ENCODE data around the gene CD83. TPM values are rescaled to one million over a fixed set of nuclear protein-coding genes. Genes with fewer than 3 reads are reported as not detected.
A peak's percentile ranks its signal among the peaks of the same experiment; 100 is the strongest.
"Not testable (repeated sequence)": the region's sequence is repeated elsewhere in the genome, so short reads cannot be mapped to it uniquely, and the experiment has no call there.

Gene CD83, protein sequence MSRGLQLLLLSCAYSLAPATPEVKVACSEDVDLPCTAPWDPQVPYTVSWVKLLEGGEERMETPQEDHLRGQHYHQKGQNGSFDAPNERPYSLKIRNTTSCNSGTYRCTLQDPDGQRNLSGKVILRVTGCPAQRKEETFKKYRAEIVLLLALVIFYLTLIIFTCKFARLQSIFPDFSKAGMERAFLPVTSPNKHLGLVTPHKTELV
- polyA plus RNA-seq (ENCODE audit: insufficient read length in 3 of 3) = 10 to 100 TPM; 10.4 to 12.3 (median 11.3) TPM
- long read RNA-seq, donor 1, partial matches to known transcripts = 0 of 4 reads
- long read RNA-seq, donor 1, other reads (novel, unspliced or antisense) = 0 of 4 reads
- long read RNA-seq, donor 2, partial matches to known transcripts = 0 of 1 reads
- long read RNA-seq, donor 2, other reads (novel, unspliced or antisense) = 0 of 1 reads
- long read RNA-seq, donor 3, partial matches to known transcripts = 0 of 4 reads
- long read RNA-seq, donor 3, other reads (novel, unspliced or antisense) = 0 of 4 reads
- long read RNA-seq, donor 4, transcript CD83-201 (5 exons, 2,471 nt) = major isoform, 6 of 6 reads
- long read RNA-seq, donor 4, partial matches to known transcripts = 0 of 6 reads
- long read RNA-seq, donor 4, other reads (novel, unspliced or antisense) = 0 of 6 reads
- long read RNA-seq, donor 5 = 0 reads
- long read RNA-seq, donor 6, partial matches to known transcripts = 0 of 4 reads
- long read RNA-seq, donor 6, other reads (novel, unspliced or antisense) = 0 of 4 reads
- long read RNA-seq, donor 7, transcript CD83-201 (5 exons, 2,471 nt) = major isoform, 5 of 16 reads
- long read RNA-seq, donor 7, partial matches to known transcripts = 11 of 16 reads
- long read RNA-seq, donor 7, other reads (novel, unspliced or antisense) = 0 of 16 reads
- long read RNA-seq, donor 8 = 0 reads
- long read RNA-seq, donor 9, partial matches to known transcripts = 0 of 2 reads
- long read RNA-seq, donor 9, other reads (novel, unspliced or antisense) = 0 of 2 reads
- long read RNA-seq, donor 10, partial matches to known transcripts = 0 of 2 reads
- long read RNA-seq, donor 10, other reads (novel, unspliced or antisense) = 0 of 2 reads
- long read RNA-seq, donor 11, partial matches to known transcripts = 0 of 3 reads
- long read RNA-seq, donor 11, other reads (novel, unspliced or antisense) = 0 of 3 reads
- long read RNA-seq, donor 12, partial matches to known transcripts = 0 of 3 reads
- long read RNA-seq, donor 12, other reads (novel, unspliced or antisense) = 0 of 3 reads
- long read RNA-seq, donor 13 = 0 reads
- long read RNA-seq, donor 14, partial matches to known transcripts = 0 of 2 reads
- long read RNA-seq, donor 14, other reads (novel, unspliced or antisense) = 0 of 2 reads
- long read RNA-seq, donor 15, partial matches to known transcripts = 0 of 3 reads
- long read RNA-seq, donor 15, other reads (novel, unspliced or antisense) = 0 of 3 reads
- long read RNA-seq, donor 16, transcript CD83-201 (5 exons, 2,471 nt) = major isoform, 15 of 15 reads
- long read RNA-seq, donor 16, partial matches to known transcripts = 0 of 15 reads
- long read RNA-seq, donor 16, other reads (novel, unspliced or antisense) = 0 of 15 reads

DNA sequence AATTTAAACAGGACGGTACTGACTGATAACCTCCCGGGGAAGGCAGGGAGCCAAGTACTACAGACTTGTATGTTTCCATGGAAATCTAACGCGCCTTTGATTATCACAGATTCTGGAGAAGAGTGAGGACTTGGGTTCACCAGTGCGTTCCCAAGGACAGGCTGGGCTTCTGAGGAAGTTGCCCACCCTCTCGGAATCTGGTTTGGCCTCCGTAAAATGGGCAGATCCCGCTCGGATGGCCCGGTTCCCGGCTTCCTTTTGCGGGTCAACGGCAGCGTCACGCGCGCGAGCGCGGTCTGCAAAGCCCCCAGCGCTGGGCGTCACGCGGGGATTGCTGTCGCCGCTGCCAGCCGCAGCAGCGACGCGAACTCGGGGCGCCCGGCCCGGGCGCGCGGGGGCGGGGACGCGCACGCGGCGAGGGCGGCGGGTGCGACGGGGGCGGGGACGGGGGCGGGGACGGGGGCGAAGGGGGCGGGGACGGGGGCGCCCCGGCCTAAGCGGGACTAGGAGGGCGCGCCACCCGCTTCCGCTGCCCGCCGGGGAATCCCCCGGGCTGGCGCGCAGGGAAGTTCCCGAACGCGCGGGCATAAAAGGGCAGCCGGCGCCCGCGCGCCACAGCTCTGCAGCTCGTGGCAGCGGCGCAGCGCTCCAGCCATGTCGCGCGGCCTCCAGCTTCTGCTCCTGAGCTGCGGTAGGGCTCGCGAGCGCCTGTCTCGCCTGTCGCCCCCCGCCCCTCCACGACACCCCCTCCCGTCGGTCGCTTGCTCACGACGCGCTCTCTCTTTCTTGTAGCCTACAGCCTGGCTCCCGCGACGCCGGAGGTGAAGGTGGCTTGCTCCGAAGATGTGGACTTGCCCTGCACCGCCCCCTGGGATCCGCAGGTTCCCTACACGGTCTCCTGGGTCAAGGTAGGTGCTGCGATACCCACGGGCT lies at the start of gene CD83:
CD83 (plus strand) TSS at position 615 of the 933 bp plus-strand sequence; CDS start at position 655, 40 bp downstream.
- DNase-seq (ENCODE audit: extremely low read depth in 1 of 11, low read depth in 9 of 11, low spot score in 4 of 11) = peak in 1 of 11 donors; percentile 44

DNA sequence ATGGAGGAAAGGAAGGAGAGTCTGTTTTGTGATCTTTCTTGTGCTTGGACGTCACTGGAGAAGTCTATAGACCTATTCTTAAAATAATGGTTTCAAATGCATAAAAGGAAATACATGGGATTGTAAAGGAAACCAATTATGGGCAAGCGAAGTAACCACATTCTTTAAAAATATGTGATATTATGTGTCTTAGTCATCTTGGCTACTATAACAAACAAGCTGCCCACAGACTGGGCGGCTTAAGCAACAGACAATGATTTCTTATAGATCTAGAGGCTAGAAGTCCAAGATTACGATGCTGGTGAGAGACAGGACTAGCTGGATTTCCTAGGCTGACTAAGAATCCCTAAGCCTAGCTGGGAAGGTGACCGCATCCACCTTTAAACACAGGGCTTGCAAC lies 49.4 kb upstream of the CD83 start:
- DNase-seq (ENCODE audit: extremely low read depth in 1 of 11, low read depth in 9 of 11, low spot score in 4 of 11) = no peak

DNA sequence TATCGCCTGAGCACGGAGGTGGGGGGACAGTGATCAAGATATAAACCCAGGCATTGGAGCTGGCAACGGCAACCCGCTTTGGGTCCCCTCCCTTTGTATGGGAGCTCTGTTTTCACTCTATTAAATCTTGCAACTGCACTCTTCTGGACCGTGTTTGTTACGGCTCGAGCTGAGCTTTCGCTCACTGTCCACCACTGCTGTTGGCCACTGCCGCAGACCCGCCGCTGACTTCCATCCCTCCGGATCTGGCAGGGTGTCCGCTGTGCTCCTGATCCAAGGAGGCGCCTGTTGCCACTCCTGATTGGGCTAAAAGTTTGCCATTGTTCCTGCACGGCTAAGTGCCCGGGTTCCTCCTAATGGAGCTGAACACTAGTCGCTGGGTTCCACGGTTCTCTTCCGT lies 48.9 kb upstream of the CD83 start:
- no peak for DNase-seq (ENCODE audit: extremely low read depth in 1 of 11, low read depth in 9 of 11, low spot score in 4 of 11)

DNA sequence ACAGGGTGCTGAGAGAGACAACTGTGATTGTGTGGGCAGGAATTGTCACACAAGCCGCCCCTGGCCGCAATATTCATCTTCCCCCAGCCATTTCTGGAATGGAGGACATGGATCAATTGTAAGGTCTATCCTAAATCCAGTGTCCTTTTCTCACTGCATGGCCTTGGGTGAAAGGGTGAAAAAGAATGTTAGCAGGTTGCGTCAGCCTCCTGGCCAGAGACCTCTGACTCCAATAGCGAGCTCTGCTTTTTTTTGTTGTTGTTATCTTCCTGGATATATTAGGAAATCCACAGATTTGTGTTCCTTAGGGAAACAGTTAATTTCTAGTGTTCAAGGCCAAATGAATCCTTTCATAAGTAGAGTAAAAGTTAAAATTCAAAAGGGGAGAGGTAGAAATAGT lies 47.1 kb upstream of the CD83 start:
- DNase-seq (ENCODE audit: extremely low read depth in 1 of 11, low read depth in 9 of 11, low spot score in 4 of 11) = no peak

DNA sequence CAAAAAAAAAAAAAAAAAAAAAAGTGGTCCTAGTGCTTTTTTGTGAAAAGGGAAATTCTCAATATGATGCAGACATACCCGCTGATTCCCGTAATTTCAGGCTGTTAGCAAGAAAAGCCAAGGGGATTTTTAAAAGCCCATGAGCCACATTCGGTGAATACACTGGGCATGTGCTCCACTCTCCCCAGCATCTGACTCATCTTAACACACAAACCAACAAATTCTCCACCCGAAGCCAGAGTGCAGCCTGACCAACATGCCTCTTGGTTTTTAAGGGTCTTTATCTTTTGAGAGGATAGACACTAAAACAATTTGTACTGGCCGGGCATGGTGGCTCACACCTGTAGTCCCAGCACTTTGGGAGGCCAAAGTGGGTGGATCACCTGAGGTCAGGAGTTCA lies 45.5 kb upstream of the CD83 start:
- no peak for DNase-seq (ENCODE audit: extremely low read depth in 1 of 11, low read depth in 9 of 11, low spot score in 4 of 11)

DNA sequence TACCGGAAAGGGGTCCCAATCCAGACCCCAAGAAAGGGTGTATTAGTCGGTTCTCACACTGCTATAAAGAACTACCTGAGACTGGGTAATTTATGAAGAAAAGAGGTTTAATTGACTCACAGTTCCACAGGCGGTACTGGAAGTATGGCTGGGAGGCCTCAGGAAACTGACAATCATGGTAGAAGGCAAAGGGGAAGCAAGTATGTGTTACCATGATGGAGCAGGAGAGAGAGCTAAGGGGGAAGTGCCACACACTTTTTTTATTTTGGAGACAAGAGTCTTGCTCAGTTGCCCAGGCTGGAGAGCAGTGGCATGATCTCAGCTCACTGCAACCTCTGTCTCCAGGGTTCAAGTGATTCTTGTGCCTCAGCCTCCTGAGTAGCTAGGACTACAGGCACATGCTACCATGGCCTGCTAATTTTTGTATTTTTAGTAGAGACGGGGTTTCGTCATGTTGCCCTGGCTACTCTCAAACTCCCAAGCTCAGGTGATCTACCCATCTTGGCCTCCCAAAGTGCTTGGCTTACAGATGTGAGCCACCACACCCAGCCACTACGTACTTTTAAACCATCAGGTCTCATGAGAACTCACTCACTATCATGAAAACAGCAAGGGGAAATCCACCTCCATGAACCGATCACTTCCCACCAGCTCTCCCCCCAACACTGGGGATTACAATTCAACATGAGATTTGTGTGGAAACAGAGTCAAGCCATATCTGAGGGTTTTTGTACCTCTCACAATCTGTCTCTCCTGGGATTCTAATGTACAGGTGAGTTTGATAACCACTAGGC lies 43.8 kb upstream of the CD83 start:
- DNase-seq (ENCODE audit: extremely low read depth in 1 of 11, low read depth in 9 of 11, low spot score in 4 of 11) = not testable (repeated sequence)

DNA sequence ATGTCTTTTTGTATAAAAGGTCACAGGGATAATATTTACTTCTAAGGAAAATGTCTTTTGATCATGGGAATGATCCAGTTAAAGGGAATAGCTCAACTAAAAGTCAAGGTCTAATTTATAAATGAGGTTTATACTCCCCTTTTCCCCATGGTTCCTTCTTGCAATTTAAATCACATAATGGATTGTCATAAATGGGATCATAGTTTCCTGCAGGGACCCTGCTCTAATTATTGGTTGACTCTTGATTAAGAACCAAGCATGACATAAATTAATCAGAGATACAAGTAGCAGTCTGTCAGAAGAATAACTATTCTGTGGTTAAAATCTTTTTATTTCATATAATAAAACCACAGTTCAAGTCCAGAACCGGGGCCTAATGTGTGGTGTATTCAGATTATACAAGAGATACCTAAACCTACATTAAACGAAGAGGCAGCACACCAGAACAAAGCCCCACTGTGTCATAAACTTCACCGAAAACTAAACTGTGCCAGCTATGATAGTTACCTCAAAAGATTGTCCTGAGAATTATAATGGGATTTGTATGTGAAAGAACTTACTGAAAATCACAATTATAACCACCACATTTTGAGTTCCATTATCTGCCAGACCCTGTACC lies 43.0 kb upstream of the CD83 start:
- no peak for DNase-seq (ENCODE audit: extremely low read depth in 1 of 11, low read depth in 9 of 11, low spot score in 4 of 11)

DNA sequence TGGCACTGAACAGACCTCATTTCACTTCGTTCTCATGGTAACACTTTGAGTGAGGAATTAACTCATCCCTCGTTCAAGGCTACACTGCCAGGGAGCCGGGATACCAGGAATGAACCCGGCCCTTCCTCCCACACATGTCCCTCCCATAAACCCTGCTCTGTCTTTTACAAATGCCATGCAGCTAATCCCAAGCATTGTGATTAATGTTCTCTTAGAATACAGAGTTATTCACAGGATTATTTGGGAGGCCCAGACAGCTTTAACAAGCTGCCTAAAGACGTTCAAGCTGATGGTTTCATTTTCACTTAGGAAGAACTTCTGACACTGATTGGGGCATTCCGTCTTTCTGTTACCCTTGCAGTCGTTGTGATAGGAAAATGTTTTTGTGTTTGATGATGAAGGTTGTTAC lies 42.5 kb upstream of the CD83 start:
- peak in 7 of 11 donors; percentile 20 to 43 (median 29) for DNase-seq (ENCODE audit: extremely low read depth in 1 of 11, low read depth in 9 of 11, low spot score in 4 of 11)

DNA sequence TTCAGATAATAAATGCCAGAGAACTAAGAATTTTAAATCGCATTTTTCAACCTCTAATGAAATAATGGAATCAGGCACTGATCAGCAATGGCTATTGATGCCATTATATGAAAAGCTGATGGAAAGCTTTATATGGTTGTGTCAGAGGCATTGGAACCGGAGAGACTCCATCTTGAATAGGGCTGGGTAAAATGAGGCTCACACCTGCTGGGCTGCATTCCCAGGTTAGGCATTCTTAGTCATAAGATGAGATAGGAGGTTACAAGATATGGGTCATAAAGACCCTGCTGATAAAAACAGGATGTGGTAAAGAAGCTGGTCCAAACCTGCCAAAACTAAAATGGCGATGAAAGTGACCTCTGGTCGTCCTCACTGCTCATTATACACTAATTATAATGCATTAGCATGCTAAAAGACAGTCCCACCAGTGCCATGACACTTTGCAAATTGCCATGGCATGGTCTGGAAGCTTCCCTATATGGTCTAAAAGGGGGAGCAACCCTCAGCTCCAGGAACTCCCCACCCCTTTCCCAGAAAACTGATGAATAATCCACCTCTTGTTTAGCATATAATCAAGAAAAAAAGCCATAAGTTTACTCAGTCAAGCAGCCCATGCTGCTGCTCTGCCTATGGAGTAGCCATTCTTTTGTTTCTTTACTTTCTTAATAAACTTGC lies 40.2 kb upstream of the CD83 start:
- no peak for DNase-seq (ENCODE audit: extremely low read depth in 1 of 11, low read depth in 9 of 11, low spot score in 4 of 11)

DNA sequence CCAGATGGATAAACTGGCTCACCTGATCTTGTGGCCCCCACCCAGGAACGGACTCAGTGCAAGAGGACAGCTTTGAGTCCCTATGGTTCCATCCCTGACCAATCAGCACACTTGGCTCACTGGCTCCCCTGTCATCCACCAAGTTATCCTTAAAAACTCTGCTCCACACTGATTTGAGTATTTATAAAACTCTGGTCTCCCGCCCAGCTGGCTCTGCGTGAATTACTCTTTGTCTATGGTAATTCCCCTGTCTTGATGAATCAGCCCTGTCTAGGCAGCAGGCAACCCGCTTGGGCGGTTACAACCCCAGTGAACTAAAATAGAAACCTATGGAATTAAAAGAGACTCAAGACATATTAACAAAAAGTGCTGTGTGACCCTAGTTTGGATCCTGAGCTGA lies 38.1 kb upstream of the CD83 start:
- no peak for DNase-seq (ENCODE audit: extremely low read depth in 1 of 11, low read depth in 9 of 11, low spot score in 4 of 11)

DNA sequence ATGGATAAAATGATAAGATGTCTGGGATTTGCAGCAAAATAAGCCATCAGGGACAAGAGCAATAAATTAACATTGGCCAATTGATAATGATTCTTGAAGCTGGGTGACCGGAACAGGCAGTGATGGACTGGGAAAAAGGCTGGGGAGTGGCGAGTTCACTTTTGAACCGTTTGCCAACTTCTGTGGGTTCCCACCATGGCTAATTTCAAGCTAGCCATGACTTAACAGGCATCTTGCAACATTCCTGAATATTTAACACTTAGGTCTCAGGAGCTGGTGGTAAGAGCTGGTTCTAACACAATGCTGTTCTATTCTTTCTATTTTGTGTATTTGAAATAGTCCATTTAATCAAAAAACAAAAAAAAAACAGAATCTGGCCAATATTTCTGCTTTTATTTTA lies 37.6 kb upstream of the CD83 start:
- no peak for DNase-seq (ENCODE audit: extremely low read depth in 1 of 11, low read depth in 9 of 11, low spot score in 4 of 11)

DNA sequence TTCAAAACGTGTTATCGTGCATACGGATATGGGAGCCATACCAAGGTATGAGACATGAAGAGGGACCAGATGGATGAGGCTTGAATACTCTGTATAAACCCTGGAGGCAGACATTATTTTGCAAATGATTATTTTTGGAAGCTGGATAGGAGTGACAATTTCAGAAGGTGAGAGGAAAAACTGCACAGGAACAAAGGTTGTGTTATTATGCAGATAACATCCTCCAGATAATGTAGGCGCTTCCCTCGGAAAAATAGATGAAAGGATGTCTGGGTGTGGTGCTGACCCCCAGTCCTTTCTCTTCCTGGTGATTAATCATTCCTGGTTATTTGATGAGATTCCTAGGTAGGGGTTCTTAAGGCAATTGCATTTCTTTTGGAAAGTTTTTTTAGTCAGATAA lies 36.4 kb upstream of the CD83 start:
- no peak for DNase-seq (ENCODE audit: extremely low read depth in 1 of 11, low read depth in 9 of 11, low spot score in 4 of 11)

DNA sequence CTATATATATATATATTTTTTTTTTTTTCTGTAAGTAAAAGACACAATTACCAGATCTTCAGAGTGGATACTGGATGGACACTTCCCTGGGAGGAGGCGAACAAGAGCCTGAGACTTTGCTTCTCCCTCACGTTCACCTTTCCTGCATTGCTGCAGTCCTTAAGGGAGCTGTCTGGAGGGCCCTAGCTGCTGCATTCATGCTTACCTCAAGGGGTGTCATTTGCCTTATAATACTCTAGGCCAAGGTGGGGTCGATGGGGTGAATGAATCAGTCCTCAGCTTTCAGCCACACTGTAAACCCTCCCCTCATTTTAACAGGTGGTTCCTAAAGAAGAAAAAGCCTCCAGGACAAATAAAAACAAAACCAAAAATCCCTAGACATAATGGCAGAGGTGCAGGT lies 34.8 kb upstream of the CD83 start:
- no peak for DNase-seq (ENCODE audit: extremely low read depth in 1 of 11, low read depth in 9 of 11, low spot score in 4 of 11)

DNA sequence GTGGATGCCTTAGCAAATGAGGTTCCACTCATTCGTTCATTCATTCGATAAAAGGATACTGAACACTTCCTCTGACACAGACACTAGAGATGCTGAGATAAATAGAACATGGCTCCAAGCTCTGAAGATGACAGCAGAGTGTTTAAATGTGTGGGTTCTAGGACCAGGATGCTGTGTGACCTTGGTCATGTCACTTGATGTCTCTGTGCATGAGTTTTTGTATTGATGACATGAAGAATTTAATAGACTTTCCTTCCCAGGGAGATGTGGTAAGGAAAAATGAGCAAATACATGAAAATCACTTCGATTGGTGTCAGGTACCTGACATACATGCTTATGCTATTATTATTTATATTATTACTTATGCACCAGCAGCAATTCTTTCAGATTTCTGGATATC lies 34.3 kb upstream of the CD83 start:
- no peak for DNase-seq (ENCODE audit: extremely low read depth in 1 of 11, low read depth in 9 of 11, low spot score in 4 of 11)

DNA sequence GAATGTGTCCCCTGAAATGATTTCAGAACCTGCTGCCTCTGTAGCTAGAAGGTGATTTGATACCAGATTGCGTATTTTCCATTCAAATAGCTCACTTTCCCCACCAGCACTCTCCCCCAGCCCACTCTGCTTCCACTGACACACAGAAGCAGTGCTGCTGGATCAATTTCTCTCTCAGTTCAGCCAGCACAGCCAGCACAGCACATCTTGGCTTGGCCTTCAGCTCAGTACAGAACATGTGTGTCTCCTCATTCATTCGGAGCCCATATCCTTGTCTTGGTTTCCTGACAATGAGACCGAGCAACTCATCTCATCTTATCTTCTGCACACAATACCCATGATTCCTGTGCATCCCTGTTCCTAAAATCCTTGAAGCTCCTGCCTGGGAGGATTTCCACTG lies 33.8 kb upstream of the CD83 start:
- no peak for DNase-seq (ENCODE audit: extremely low read depth in 1 of 11, low read depth in 9 of 11, low spot score in 4 of 11)

DNA sequence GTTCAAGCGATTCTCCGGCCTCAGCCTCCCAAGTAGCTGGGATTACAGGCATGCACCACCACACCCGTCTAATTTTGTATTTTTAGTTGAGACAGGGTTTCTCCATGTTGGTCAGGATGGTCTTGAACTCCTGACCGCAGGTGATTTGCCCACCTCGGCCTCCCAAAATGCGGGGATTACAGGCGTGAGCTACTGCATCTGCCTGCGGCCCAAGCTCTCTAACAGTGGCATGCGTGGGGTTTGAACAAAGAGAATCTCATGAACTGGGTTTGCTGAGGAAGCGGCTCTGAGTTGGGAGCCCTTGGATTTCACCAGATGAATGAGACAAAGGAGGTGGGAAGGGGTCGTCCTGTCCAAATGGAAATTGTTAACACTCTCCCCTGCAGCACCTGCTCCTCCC lies 33.2 kb upstream of the CD83 start:
- no peak for DNase-seq (ENCODE audit: extremely low read depth in 1 of 11, low read depth in 9 of 11, low spot score in 4 of 11)
